H1 (cell line): ENCODE results near the gene FTL. TPM values are rescaled to one million over a fixed set of nuclear protein-coding genes. Genes with fewer than 3 reads are reported as not detected.

Experiments
- BACH1 ChIP-seq: IDR thresholded peaks from 2 replicates; pipeline ENCODE4 v1.6.1; 2012; ENCODE audit warnings: low read length, improper control_type of control experiment
- BRCA1 ChIP-seq: IDR thresholded peaks from 2 replicates; pipeline ENCODE4 v1.6.1; 2012; ENCODE audit warnings: low read depth, low read length, improper control_type of control experiment
- CEBPB ChIP-seq: IDR thresholded peaks from 2 replicates; pipeline ENCODE4 v1.6.1; 2012; ENCODE audit warnings: low read depth, low read length
- CHD2 ChIP-seq: IDR thresholded peaks from 2 replicates; pipeline ENCODE4 v1.6.1; 2012; ENCODE audit warnings: low read length, improper control_type of control experiment
- CREB1 ChIP-seq: IDR thresholded peaks from 2 replicates; pipeline ENCODE4 v1.6.1; 2012; ENCODE audit warnings: inconsistent platforms
- EP300 ChIP-seq, 2 experiments: IDR thresholded peaks; 1 replicate in 1 of 2; 2 replicates in 1 of 2; pipeline ENCODE4 v1.6.1; 2011 to 2012; ENCODE audit warnings: low read depth in 2 of 2, low read length in 2 of 2, mild to moderate bottlenecking in 2 of 2, borderline replicate concordance in 1 of 2, inconsistent platforms in 1 of 2, moderate library complexity in 1 of 2
- FOSL1 ChIP-seq: IDR thresholded peaks from 2 replicates; pipeline ENCODE4 v1.6.1; 2011; ENCODE audit warnings: mild to moderate bottlenecking, low read depth, low read length, moderate library complexity; ENCODE audit not compliant: insufficient read depth
- GABPA ChIP-seq: IDR thresholded peaks from 2 replicates; pipeline ENCODE4 v1.6.1; 2011; ENCODE audit warnings: mild to moderate bottlenecking, low read length, moderate library complexity, borderline replicate concordance; ENCODE audit not compliant: insufficient read depth
- HDAC2 ChIP-seq, 2 experiments: fragments of 300-600 bp in 1 of 2; sonication (generic) in 1 of 2; IDR thresholded peaks; 2 replicates each; pipeline ENCODE4 v1.6.1; 2011 to 2012; ENCODE audit warnings: low read depth in 2 of 2, low read length in 2 of 2, mild to moderate bottlenecking in 2 of 2, moderate library complexity in 2 of 2, borderline replicate concordance in 1 of 2, inconsistent platforms in 1 of 2
- KDM4A ChIP-seq: IDR thresholded peaks from one replicate; pipeline ENCODE4 v1.7.1; 2012; ENCODE audit warnings: low read depth, mild to moderate bottlenecking, moderate library complexity, low read length, inconsistent platforms; ENCODE audit not compliant: severe bottlenecking
- PHF8 ChIP-seq: fragments of 200-600 bp; sonication (generic); conservative IDR thresholded peaks from 2 replicates; pipeline ENCODE4 v1.7.1; 2012; ENCODE audit warnings: low read depth, mild to moderate bottlenecking, inconsistent platforms, low read length, moderate library complexity
- POLR2A ChIP-seq, 2 experiments: IDR thresholded peaks; 1 replicate in 1 of 2; 2 replicates in 1 of 2; pipeline ENCODE4 v1.6.1; 2011; ENCODE audit warnings: low read depth in 2 of 2, low read length in 2 of 2, mild to moderate bottlenecking in 2 of 2; ENCODE audit errors: control extremely low read depth in 1 of 2
- POLR2AphosphoS5 ChIP-seq: IDR thresholded peaks from 2 replicates; pipeline ENCODE4 v1.6.1; 2011; ENCODE audit warnings: low read depth, low read length
- SIN3A ChIP-seq, 2 experiments: IDR thresholded peaks in 1 of 2; conservative IDR thresholded peaks in 1 of 2; 2 replicates each; pipeline ENCODE4 v1.6.1; 2011 to 2012; ENCODE audit warnings: low read length in 2 of 2, improper control_type of control experiment in 1 of 2, low read depth in 1 of 2, mild to moderate bottlenecking in 1 of 2
- SP4 ChIP-seq: IDR thresholded peaks from 2 replicates; pipeline ENCODE4 v1.6.1; 2012; ENCODE audit warnings: low read length, inconsistent platforms
- TAF7 ChIP-seq: optimal IDR thresholded peaks from 2 replicates; pipeline ENCODE3; 2011; ENCODE audit warnings: low read depth, mild to moderate bottlenecking, inconsistent platforms, low read length, moderate library complexity, borderline replicate concordance
- TBP ChIP-seq: IDR thresholded peaks from 2 replicates; pipeline ENCODE4 v1.6.1; 2011; ENCODE audit warnings: low read depth, low read length, improper control_type of control experiment
- YY1 ChIP-seq: IDR thresholded peaks from 2 replicates; pipeline ENCODE4 v1.6.1; 2011; ENCODE audit warnings: low read depth, mild to moderate bottlenecking, low read length
- polyA plus RNA-seq, 7 experiments: library from polyadenylated mRNA; depleted of rRNA in 3 of 7; stranded (reverse) in 5 of 7; unstranded in 2 of 7; fragments of >200 nt in 5 of 7; fragments of 200-250 nt in 2 of 7; gene quantifications; 1 replicate in 5 of 7; 2 replicates in 1 of 7; 4 replicates in 1 of 7; pipeline versions ENCODE4 v1.2.1 to v1.2.3, GENCODE V29; 2011 to 2013; ENCODE audit warnings: missing spikeins in 2 of 7, mixed read lengths in 2 of 7
- total RNA-seq: library from RNA; stranded (reverse); fragmentation: NEBNext Ultra II Directional; extraction: Animal tissue kit (Norgen Biotek cat#: 25700); gene quantifications from 2 replicates; pipeline ENCODE4 v1.2.1, GENCODE V29; 2021

Gene FTL
- total and polyA plus RNA-seq, 2 of the 8 experiments (the other 6 are each of a cell fraction or from before 2014, with no cell fraction given) = 1,751 to 2,427 TPM

DNA sequence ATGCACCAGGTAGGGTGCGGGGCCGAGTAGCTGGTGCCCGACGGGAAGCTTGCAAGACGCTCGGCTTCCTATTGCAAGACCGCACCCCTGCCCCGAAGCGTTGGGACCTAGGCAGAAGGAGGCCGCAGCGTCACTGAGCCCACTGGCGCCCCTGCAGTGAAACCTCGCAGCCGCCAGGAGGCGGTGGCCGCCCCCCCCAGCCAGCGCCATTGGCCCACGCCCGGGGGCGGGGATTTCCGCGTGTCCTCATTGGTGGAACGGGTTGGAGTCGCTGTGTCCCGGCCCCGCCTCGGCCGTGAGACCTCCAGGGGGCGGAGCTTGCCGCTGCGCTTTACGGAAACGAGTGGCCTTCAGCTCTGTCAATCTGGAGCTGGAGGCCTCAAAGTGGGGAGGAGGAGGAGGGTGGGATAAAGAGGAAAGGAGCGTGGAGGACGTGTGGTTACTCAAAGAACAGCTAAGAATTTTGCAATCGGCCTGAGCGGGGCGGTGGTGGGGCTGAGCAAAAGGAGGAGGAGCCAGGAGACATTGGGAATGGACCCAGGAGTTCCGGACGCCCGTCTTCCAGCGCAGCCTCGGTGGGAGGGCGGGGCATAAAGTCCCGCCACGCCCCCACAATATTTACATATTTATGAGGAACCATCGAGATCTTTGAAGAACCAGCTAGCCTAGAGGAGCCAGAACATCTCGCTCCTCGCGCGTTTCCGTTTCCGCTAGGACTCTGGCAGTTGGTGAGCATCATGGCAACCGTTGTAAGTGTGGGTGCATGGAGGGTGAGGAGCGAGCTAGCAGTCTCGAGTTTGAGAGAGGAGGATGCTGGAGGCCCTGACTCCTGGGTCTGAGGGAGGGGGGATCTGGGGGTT, 28.3 kb downstream of the FTL start, which contains the start of the genes GYS1 and RUVBL2 (continued):
- TF ChIP-seq SP4 (peak; percentile 89; the same call in 1 of the 2 replicates), CHD2 (peak; percentile 70; the same call in 1 of the 2 replicates), YY1 (peak; percentile 88), POLR2A (IDR thresholded peaks at IDR 0.05; ENCODE audit: control extremely low read depth in 1 of 2, low read depth in 2 of 2, low read length in 2 of 2) (peak in 1 of 2 experiments; percentile 77; a peak in 2 of 3 replicates), POLR2AphosphoS5 (peak; percentile 93), GABPA (peak; percentile 92), FOSL1 (no peak), EP300 (IDR thresholded peaks at IDR 0.05; ENCODE audit: borderline replicate concordance in 1 of 2, low read depth in 2 of 2, low read length in 2 of 2) (no peak), TBP (peak; percentile 75), BRCA1 (no peak; the same call in 1 of the 2 replicates), KDM4A (peak; percentile 43), SIN3A (conservative IDR thresholded peaks at IDR 0.05 in 1 of 2, IDR thresholded peaks at IDR 0.05 in 1 of 2; ENCODE audit: low read depth in 1 of 2, low read length in 2 of 2) (peak; percentile 52 to 67; a peak in 1 of 4 replicates), PHF8 (peak; percentile 76), TAF7 (peak; percentile 68), CREB1 (peak; percentile 75), BACH1 (peak; percentile 64; the same call in 1 of the 2 replicates), HDAC2 (IDR thresholded peaks at IDR 0.05; ENCODE audit: borderline replicate concordance in 1 of 2, low read depth in 2 of 2, low read length in 2 of 2) (peak in 1 of 2 experiments; percentile 42; a peak in 1 of 4 replicates), CEBPB (peak; percentile 58)
